Activated CD8-positive, alpha-beta T cell treated with anti-CD3 and anti-CD28 coated beads for 36 hours (primary cell): ENCODE data around the gene PKLR. TPM values are rescaled to one million over a fixed set of nuclear protein-coding genes. Genes with fewer than 3 reads are reported as not detected.

ENCODE experiments used
- ATAC-seq: fragments of 200-7000 bp; cut with Tn5 transposase; one replicate; pipeline ENCODE4 v1.10.0; 2021; ENCODE audit warnings: mild to moderate bottlenecking, moderate library complexity
- CTCF ChIA-PET: fragments of 350-600 bp; sonication (Branson Sonifier 250); formaldehyde crosslinking; loops from one replicate; lab custom pipeline; 2021; ENCODE audit warnings: antibody characterized with exemption; lab: Charles Lee
- POLR2A ChIA-PET: fragments of 350-600 bp; sonication (Branson Sonifier 250); formaldehyde crosslinking; loops from one replicate; lab custom pipeline; 2021; ENCODE audit warnings: antibody characterized with exemption; lab: Charles Lee
- DNase-seq: peaks from one replicate; pipeline ENCODE4 v3.0.0-alpha.2; 2020
- H3K27ac Mint-ChIP-seq: one replicate; pipeline ENCODE4 v1.8.0; 2021; ENCODE audit warnings: mild to moderate bottlenecking, mixed read lengths
- H3K27me3 Mint-ChIP-seq: one replicate; pipeline ENCODE4 v1.8.0; 2021; ENCODE audit warnings: mixed read lengths
- H3K36me3 Mint-ChIP-seq: one replicate; pipeline ENCODE4 v1.8.0; 2021; ENCODE audit warnings: low read depth, mixed read lengths
- H3K4me1 Mint-ChIP-seq: one replicate; pipeline ENCODE4 v1.8.0; 2021; ENCODE audit warnings: low read depth, mixed read lengths
- H3K4me3 Mint-ChIP-seq: one replicate; pipeline ENCODE4 v1.8.0; 2021; ENCODE audit warnings: mild to moderate bottlenecking, moderate library complexity, mixed read lengths
- H3K9me3 Mint-ChIP-seq: one replicate; pipeline ENCODE4 v1.8.0; 2021; ENCODE audit warnings: mixed read lengths
- CTCF ChIP-seq: fragments of 200-600 bp; IDR thresholded peaks from one replicate; pipeline ENCODE4 v1.8.0; 2022; ENCODE audit warnings: antibody characterized with exemption, mild to moderate bottlenecking
- intact Hi-C: fragments of 100-400 bp; cut with micrococcal nuclease; formaldehyde crosslinking; loops from one replicate; pipeline ENCODE4 v1.10.0; 2022
- total RNA-seq, 2 experiments: library from RNA; stranded (reverse); gene quantifications; one replicate each; pipeline ENCODE4 v1.2.3, GENCODE V29; 2021

PKLR gene
- total RNA-seq, 2 experiments from 2014 or later = not detected

DNA sequence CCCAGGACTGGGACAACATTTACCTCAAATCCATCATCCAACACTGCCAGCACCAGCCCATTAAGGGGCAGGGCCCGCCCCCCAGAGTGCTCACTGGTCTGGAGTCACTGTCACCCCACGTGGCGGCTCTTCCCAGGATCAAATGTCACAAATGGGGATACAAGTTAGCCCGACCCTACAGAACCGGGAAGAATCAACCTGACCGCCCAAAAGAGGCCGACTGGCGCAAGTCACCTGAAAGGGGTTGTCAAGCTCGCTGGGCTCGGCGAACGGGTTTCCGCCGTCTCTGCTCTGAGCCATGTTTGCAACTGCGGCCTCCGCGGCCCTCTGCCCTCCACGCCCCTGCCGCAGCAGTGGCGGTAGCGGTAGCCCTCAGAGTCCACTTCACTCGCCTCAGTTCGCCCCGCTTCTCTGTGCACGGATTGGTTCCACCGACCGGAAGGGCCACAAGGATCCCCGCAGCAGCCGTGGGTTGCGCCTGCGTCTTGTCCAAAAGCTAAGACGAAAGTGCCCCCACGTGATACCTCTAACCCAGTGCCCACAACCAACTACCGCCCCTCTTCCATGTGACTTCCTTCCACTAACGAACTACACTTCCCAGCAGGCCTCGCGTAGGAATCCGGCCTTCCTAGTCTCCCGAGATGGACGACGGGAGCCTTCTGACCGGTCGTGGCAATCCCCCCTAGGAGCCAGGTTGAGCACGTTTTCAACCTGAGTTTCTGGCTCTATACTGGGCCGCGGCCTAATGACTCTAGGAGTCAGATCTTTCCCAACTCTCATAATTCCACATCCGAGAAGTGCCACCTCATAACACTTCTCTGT, 39.2 kb downstream of the PKLR start, which contains the start of gene SCAMP3:
Gene SCAMP3 (minus strand): TSS at position 509 of the 822 bp plus-strand sequence. CDS start 209 bp downstream, at position 300.
- no peaks in the 10 kb centered on the region for H3K27me3 Mint-ChIP-seq
- H3K36me3 Mint-ChIP-seq = peaks cover 76% of the 10 kb centered on the region
- ATAC-seq = peak; percentile 93
- intact Hi-C loops = loop anchor here (5.0 kb wide), 1 partner anchor 45 kb away; the partner anchor contains the start of gene FDPS
- H3K9me3 Mint-ChIP-seq = no peaks in the 10 kb centered on the region
- ChIA-PET POLR2A (interaction anchor here (0.6 to 4.7 kb wide), 11 partner anchors 8 to 60 kb away, joined by 3 to 37 read pairs (median 3); partner anchors contain the start of genes CLK2 and MTX1), CTCF (interaction anchor here (0.7 to 18.9 kb wide), 8 partner anchors 8 to 87 kb away, joined by 3 to 232 read pairs (median 3); partner anchors contain the start of genes FDPS, MTX1 and THBS3)
- H3K4me1 Mint-ChIP-seq = peaks cover 29% of the 10 kb centered on the region
- H3K4me3 Mint-ChIP-seq = peak within 1 kb of the TSS; percentile 96
- peak; percentile 97 for DNase-seq
- peak within 1 kb of the TSS; percentile 89 for H3K27ac Mint-ChIP-seq
- TF ChIP-seq CTCF = no peak

DNA sequence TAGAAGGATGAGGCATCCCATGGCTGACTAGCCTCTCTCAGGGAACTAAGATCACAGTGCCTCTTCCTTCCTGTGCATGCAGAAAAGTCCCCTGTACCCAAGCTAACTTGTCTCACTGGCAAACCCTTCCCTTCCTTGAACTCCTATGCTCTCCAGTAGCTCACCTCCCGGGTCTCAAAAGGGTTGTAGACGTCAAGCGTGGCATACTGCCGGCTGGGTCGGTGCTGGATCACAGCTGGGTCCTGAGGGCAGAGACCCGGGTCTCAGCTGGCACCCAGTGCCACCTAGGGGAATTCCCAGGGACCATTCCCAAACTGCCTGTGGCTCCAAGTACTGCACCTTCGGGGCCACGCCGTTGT, 39.8 kb downstream of the PKLR start:
- TF ChIP-seq CTCF = peak; percentile 17
- intact Hi-C loops = loop anchor here (5.0 kb wide), 1 partner anchor 46 kb away; the partner anchor contains the start of gene FDPS
- CTCF ChIA-PET = interaction anchor here (0.9 to 18.9 kb wide), 8 partner anchors 9 to 87 kb away, joined by 3 to 232 read pairs (median 4); partner anchors contain the start of genes FDPS, MTX1 and THBS3
- no peaks in the 10 kb centered on the region for H3K27me3 Mint-ChIP-seq
- peak; percentile 47 for DNase-seq
- ATAC-seq = peak; percentile 43
- H3K27ac Mint-ChIP-seq = peak overlapping the region; percentile 89
- H3K4me1 Mint-ChIP-seq = peaks cover 31% of the 10 kb centered on the region
- POLR2A ChIA-PET = interaction anchor here (0.6 to 4.7 kb wide), 11 partner anchors 10 to 62 kb away, joined by 3 to 37 read pairs (median 3); partner anchors contain the start of genes CLK2, MTX1 and RUSC1
- peak overlapping the region; percentile 96 for H3K4me3 Mint-ChIP-seq
- peaks cover 76% of the 10 kb centered on the region for H3K36me3 Mint-ChIP-seq
- H3K9me3 Mint-ChIP-seq = no peaks in the 10 kb centered on the region

DNA sequence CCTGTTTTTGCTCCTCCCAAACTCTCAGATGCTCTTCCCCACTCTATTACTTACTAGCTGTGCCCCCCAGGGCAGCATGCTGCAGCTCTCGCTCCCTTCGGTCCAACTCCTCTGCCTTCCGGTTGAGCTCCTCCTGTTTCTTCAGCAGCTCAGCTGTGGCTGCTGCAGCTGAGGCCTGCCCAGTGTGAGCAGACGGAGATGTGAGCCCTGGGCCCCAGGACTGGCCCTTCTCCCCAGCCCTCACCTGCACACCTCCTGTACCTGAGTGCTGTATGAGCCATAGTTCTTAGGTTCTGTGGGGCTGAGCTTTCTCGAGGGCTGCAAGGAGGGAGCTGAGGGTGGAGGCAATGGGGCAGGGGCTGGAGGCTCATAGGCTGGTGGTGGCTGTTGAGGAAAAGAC, 41.0 kb downstream of the PKLR start:
- Mint-ChIP-seq H3K36me3 (peaks cover 75% of the 10 kb centered on the region), H3K27me3 (no peaks in the 10 kb centered on the region)

GRCh38 chr1:155256058-155256852, 45.0 kb downstream of the PKLR start:
- Mint-ChIP-seq H3K4me3 (peak overlapping the region; percentile 77), H3K36me3 (peaks cover 36% of the 10 kb centered on the region)
- POLR2A ChIA-PET = interaction anchor here (0.6 to 3.7 kb wide), 8 partner anchors 11 to 307 kb away, joined by 3 to 20 read pairs (median 3); partner anchors contain the start of genes ASH1L, CLK2 and TRIM46

More for the DNA sequence above, 41.0 kb downstream of the PKLR start:
- ATAC-seq (no peak), DNase-seq (no peak)
- intact Hi-C loops = loop anchor here (5.0 kb wide), 1 partner anchor 47 kb away; the partner anchor contains the start of gene FDPS
- Mint-ChIP-seq H3K9me3 (no peaks in the 10 kb centered on the region), H3K4me1 (peaks cover 40% of the 10 kb centered on the region), H3K27ac (peak overlapping the region; percentile 89), H3K4me3 (peak overlapping the region; percentile 96)
- ChIA-PET CTCF (interaction anchor here (0.8 to 18.9 kb wide), 3 partner anchors 11 to 156 kb away, joined by 3 to 232 read pairs (median 5); no protein-coding TSS in a partner anchor), POLR2A (interaction anchor here (1.0 to 4.7 kb wide), 6 partner anchors 9 to 63 kb away, joined by 3 to 37 read pairs (median 4); partner anchors contain the start of genes CLK2 and RUSC1)
- TF ChIP-seq CTCF = no peak

More at GRCh38 chr1:155256058-155256852, 45.0 kb downstream of the PKLR start:
- CTCF ChIA-PET = interaction anchor here (1.0 to 1.8 kb wide), 5 partner anchors 10 to 83 kb away, joined by 3 to 5 read pairs (median 4); partner anchors contain the start of gene KRTCAP2
- H3K27me3 Mint-ChIP-seq = no peaks in the 10 kb centered on the region
- no peak for ATAC-seq
- peak overlapping the region; percentile 13 for H3K27ac Mint-ChIP-seq
- H3K9me3 Mint-ChIP-seq = no peaks in the 10 kb centered on the region
- TF ChIP-seq CTCF = no peak
- DNase-seq = no peak
- intact Hi-C loops = loop anchor here (10.0 kb wide), 1 partner anchor 339 kb away; no protein-coding TSS in a partner anchor
- peaks cover 36% of the 10 kb centered on the region for H3K4me1 Mint-ChIP-seq
